Esophagus muscularis mucosa (tissue), 4 donors: ENCODE measurements around the gene GLP2R.

Experiments used
- CTCF ChIP-seq, 3 experiments: fragments of 200-600 bp in 2 of 3; fragments of 450-650 bp in 1 of 3; sonication (generic) in 2 of 3; IDR thresholded peaks; one replicate each; pipeline ENCODE4 v1.5.1; 2017 to 2019; ENCODE audit warnings: antibody characterized with exemption in 3 of 3, mild to moderate bottlenecking in 2 of 3, moderate library complexity in 1 of 3
- EP300 ChIP-seq: sonication (generic); formaldehyde crosslinking; IDR thresholded peaks from one replicate; pipeline ENCODE4 v1.6.1; 2017; ENCODE audit warnings: antibody characterized with exemption
- POLR2A ChIP-seq: fragments of 450-650 bp; IDR thresholded peaks from one replicate; pipeline ENCODE4 v1.6.1; 2017; ENCODE audit warnings: antibody characterized with exemption, moderate library complexity, mild to moderate bottlenecking, low read depth
- POLR2AphosphoS5 ChIP-seq, 2 donors: sonication (generic); formaldehyde crosslinking; IDR thresholded peaks; one replicate each; pipeline ENCODE4 v1.6.1; 2017; ENCODE audit warnings: antibody characterized with exemption in 2 of 2

GRCh38 chr17:9917801-9918200, 92.1 kb downstream of the GLP2R start:
- no peak for TF ChIP-seq CTCF (IDR thresholded peaks at IDR 0.05)
- no peak for TF ChIP-seq EP300
- no peak for TF ChIP-seq POLR2AphosphoS5 (IDR thresholded peaks at IDR 0.05)
- TF ChIP-seq POLR2A = no peak
